ENCODE data around the gene SAYSD1. TPM values are rescaled to one million over a fixed set of nuclear protein-coding genes. Genes with fewer than 3 reads are reported as not detected.

The SAYSD1 gene
- total and polyA plus RNA-seq, 9 of the 15 experiments (the other 6 are each of a cell fraction or from before 2014, with no cell fraction given), result 3.5 to 19.1 (median 12.4) TPM

DNA sequence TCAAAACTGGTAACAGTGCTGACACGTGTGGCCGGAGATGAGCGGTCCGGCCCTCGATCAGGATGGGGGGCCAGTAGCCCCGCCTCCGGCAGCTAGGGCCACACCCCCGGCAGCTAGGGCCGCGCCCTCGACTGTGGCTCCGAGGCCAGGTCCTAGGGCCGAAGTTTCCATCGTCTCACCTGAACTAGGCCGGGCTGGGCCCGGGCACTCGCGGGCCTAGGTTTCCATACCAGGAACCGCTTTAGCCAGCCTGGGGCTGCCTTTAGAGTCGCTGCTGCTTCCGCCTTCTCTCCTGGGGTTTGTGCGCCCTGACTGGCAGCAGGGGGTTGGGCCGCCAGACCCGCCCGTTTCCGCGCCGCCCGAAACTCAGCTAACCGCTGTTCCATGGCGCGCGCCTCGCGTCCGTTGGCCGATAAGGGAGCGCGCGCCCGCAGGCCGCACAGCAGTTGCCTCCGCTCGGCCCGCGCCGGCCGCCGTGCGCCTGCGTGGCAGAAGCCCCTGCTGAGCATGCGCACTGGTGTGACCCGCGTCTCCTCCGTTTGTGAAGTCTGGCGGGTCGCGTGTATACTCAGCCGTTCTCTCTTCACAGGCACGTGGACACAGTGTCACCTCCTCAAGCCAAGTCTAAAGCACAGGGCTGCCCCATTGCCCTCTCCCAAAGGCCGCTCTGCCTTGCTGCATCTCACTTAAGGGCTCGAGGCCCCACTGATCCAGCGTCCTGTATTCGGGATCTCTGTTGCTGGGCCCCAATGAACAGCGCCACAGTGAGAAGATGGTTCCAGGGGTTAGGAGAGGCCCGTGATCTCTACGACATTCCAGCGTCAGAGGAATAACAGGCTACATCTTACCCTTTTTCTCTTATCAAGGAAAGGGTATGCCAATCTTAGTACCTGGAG is at the start of gene SAYSD1 (continued):
- peak; percentile 85 for TF ChIP-seq NR3C1 (CRISPR knock-in tag; IDR thresholded peaks at IDR 0.05)
- peak; percentile 52; the same call in 1 of the 2 replicates for TF ChIP-seq FOSL1 (tag; conservative IDR thresholded peaks at IDR 0.05)
- TF ChIP-seq SIX5 (IDR thresholded peaks at IDR 0.05; ENCODE audit: borderline replicate concordance in 1 of 2, insufficient read depth in 1 of 2, low read depth in 1 of 2, low read length in 2 of 2), result no peak
- TF ChIP-seq PTRF (tag; IDR thresholded peaks at IDR 0.05), result no peak
- TF ChIP-seq, protein P1, sequence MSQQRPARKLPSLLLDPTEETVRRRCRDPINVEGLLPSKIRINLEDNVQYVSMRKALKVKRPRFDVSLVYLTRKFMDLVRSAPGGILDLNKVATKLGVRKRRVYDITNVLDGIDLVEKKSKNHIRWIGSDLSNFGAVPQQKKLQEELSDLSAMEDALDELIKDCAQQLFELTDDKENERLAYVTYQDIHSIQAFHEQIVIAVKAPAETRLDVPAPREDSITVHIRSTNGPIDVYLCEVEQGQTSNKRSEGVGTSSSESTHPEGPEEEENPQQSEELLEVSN (IDR thresholded peaks at IDR 0.05; ENCODE audit: borderline replicate concordance in 1 of 2, extremely low read depth in 1 of 2, insufficient read depth in 1 of 2, insufficient read length in 1 of 2, low read depth in 1 of 2, low read length in 1 of 2, poor library complexity in 1 of 2, severe bottlenecking in 1 of 2), result peak; percentile 97
- no peak for TF ChIP-seq SRSF3 (IDR thresholded peaks at IDR 0.05; ENCODE audit: insufficient read depth, low read length)
- TF ChIP-seq ELF1 (tag; IDR thresholded peaks at IDR 0.05), result peak; percentile 47; the same call in 1 of the 2 replicates
- peak; percentile 89; the same call in 1 of the 2 replicates for TF ChIP-seq RHOXF2B (CRISPR knock-in tag; conservative IDR thresholded peaks at IDR 0.05)
- TF ChIP-seq POLR2A (conservative IDR thresholded peaks at IDR 0.05), result peak; percentile 95
- TF ChIP-seq, protein P2, sequence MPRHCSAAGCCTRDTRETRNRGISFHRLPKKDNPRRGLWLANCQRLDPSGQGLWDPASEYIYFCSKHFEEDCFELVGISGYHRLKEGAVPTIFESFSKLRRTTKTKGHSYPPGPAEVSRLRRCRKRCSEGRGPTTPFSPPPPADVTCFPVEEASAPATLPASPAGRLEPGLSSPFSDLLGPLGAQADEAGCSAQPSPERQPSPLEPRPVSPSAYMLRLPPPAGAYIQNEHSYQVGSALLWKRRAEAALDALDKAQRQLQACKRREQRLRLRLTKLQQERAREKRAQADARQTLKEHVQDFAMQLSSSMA (CRISPR knock-in tag; IDR thresholded peaks at IDR 0.05), result no peak
- no peak; the same call in 1 of the 2 replicates for TF ChIP-seq BACH1 (tag; IDR thresholded peaks at IDR 0.05)
- no peak for TF ChIP-seq HDAC6 (IDR thresholded peaks at IDR 0.05; ENCODE audit: low read depth, low read length)
- TF ChIP-seq RCOR1 (IDR thresholded peaks at IDR 0.05; ENCODE audit: borderline replicate concordance in 1 of 2, low read depth in 2 of 2, low read length in 2 of 2), result no peak
- peak; percentile 96 for TF ChIP-seq CBX1 (IDR thresholded peaks at IDR 0.05; ENCODE audit: low read depth)
- TF ChIP-seq STAT5B (CRISPR knock-in tag; IDR thresholded peaks at IDR 0.05), result no peak
- no peak for TF ChIP-seq ZNF133 (CRISPR knock-in tag; IDR thresholded peaks at IDR 0.05)
- no peak for TF ChIP-seq JUNB (CRISPR knock-in tag; conservative IDR thresholded peaks at IDR 0.05)
- no peak for TF ChIP-seq CBFA2T2 (conservative IDR thresholded peaks at IDR 0.05)
- no peak for TF ChIP-seq KDM1A (IDR thresholded peaks at IDR 0.05)
